NCI-H2171 (cell line): ENCODE data around the gene PDCD5.
"Not testable (repeated sequence)": the region's sequence is repeated elsewhere in the genome, so short reads cannot be mapped to it uniquely, and the experiment has no call there.

ENCODE experiments used
- DNase-seq: peaks from one replicate; lab custom pipeline; 2025; lab: John Stamatoyannopoulos, UW

PDCD5 gene

GRCh38 chr19:32580901-32581704, at the start of gene PDCD5:
PDCD5 (plus strand) TSS chr19:32581190; CDS start chr19:32581262, 72 bp downstream.
- peak; percentile 90 for DNase-seq

- no peak for DNase-seq
Observed at GRCh38 chr19:32532233-32532632, 48.8 kb upstream of the PDCD5 start.

- DNase-seq: no peak
Observed at GRCh38 chr19:32537580-32537979, 43.4 kb upstream of the PDCD5 start.

DNA sequence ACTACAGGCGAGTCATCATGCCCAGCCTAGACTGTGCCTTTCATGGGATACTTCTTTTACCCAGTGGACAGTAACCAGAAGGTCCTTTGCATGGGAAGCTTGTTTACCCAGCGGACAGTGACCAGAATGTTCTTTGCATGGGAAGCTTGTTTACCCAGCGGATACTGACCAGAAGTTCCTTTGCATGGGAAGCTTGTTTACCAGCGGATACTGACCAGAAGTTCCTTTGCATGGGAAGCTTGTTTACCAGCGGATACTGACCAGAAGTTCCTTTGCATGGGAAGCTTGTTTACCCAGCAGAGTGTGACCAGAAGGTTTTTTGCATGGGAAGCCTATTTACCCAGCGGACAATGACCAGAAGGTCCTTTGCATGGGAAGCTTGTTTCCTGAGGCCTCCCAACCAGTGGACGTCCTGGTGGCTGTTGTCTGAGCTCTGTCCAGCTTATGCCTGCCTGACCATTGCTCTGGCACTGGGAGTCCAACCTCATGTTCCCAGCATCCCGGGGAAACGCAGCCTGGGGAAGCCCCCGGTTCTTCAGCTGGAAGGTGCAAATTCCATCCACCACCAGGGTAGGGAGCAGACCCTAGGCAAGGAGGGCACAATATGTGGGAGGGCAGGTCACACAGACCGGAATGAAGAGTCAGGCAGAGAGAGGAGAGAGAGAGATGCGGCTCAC, 41.6 kb upstream of the PDCD5 start:
- no peak for DNase-seq

DNA sequence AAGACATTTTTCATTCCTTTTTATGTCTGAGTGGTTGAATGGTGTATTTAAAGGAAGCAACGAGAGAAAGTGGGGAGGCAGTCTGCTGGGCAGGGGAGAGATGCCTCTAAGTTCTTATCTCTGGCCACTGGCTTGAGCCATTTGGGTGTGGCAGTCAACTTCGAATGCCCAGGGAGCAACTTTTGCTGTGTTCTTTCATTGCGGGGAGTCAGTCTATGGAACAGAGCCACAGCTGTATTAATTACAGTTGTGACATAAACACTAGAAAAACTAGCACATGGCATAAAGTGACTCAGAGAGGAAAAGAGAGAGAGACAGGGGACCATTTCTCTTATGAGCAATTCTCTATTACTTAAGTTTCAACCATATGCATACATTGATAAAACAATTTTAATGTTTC, 40.4 kb upstream of the PDCD5 start:
- DNase-seq: no peak

GRCh38 chr19:32541376-32541775, 39.6 kb upstream of the PDCD5 start:
- not testable (repeated sequence) for DNase-seq

DNA sequence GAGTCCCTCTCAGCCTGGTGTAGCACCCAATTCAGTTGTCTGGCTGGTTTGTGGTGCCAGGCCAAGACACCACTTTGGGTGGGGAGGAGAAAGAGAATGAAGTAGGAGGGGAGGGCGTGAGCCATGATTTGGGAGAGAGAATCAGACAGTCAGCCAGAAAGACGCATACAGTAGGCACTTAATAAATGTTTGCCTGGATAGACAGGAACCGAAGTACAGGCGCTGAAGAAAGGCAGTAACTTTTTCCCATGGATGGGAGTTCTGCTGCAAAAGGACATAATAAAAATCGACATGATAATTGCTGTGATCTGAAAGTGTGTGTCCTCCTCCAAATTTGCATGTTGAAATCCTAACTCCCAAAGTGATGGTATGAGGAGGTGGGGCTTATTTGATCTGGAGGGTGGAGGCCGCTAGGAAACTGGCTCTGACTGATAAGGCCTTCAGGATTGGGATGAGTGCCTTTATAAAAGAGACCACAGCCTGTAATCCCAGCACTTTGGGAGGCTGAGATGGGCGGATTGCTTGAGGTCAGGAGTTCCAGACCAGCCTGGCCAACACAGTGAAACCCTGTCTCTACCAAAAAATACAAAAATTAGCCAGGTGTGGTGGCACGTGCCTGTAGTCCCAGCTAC, 38.4 kb upstream of the PDCD5 start:
- DNase-seq: no peak

DNA sequence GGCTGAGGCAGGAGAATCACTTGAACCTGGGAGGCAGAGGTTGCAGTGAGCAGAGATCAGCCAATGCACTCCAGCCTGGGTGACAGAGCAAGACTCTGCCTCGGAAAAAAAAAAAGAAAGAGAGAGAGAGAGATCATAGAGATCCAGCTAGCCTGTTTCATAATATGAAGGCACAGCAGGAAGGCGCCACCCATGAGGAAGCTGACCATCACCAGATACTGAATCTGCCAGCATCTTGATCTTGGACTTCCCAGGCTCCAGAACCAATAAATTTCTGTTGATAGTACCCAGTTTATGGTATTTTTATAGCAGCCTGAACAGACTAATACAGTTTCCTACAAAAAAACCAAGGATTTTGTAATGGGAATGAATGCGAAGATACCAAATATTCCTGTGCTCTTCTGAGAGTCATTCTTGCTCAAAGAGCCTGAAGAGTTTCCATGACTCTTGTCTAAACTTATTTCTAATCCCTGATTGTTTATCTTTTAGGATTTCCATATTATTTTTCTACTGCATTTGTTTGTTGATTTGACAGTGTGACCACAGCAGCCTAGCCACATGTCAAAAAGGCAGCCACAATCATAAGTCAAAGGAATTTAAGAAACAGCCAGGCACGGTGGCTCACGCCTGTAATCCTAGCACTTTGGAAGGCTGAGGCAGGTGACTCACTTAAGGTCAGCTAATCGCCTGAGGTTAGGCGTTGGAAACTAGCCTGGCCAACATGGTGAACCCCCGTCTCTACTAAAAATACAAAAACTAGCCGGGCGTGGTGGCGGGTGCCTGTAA, 37.7 kb upstream of the PDCD5 start:
- no peak for DNase-seq

DNA sequence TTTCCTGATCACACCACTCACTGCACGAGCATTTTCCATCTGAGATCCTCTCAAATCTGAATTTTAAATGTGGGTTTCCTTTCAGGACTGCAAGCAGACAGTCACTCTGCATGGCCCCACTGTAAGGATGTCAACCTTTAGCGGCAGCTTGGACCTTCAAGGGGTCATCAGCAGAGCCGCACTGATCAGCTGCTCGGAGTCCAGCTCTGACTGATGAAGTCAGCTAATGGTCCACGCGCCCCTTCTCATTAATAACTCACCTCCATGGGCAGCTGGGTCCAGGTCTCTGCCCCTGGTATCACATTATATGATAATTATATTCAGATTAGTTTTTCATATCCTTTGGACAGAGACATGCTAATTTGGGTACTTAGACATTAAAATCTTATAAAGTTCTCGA, 36.1 kb upstream of the PDCD5 start:
- DNase-seq: no peak

GRCh38 chr19:32550666-32551065, 30.3 kb upstream of the PDCD5 start:
- peak; percentile 21 for DNase-seq

GRCh38 chr19:32555786-32556185, 25.2 kb upstream of the PDCD5 start:
- no peak for DNase-seq

GRCh38 chr19:32558607-32559228, 22.3 kb upstream of the PDCD5 start:
- DNase-seq: no peak

DNA sequence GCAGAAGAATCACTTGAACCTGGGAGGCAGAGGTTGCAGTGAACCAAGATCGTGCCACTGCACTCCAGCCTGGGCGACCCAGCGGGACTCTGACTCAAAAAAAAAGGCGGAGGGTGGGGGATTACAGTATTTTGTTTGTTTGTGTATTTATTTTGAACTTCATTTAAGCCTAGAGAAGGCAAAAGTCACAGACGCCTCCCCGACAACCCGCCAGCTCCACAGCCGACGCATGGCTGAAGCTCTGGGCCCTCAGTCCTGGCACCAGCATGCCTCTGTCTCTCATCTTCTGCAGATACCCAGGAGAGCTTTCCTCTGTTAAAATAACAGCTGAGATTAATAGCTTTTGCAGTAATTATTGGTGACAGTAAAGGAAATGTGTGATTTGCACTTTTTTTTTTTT, 17.2 kb upstream of the PDCD5 start:
- DNase-seq: no peak

DNA sequence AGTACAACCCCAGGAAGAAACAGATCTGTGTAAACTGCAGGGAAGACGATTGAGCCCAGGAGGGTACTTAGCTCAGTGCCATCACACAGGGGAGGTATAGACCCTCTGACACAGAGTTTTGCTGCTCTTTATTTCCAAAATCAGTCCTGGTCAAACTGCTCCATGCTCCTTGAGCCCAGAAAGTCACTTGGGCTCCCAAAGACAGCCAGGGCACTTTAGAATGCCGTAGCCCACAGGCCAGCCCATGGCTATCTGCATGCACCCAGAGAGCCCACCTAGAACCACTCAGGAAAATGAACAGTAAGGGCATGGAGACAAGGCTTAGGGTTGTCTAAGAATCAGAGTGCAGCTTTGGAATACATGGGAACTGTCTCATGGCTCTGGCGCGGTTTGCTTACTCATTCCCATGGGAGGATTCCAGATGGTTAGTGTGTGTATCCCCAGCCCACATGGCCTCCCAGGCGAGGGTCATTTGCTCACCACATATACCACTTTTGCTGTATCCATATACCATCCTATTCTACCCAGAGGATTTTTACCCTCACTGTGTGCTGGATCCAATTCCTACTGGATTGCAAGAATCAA, 14.7 kb upstream of the PDCD5 start:
- peak; percentile 49 for DNase-seq

DNA sequence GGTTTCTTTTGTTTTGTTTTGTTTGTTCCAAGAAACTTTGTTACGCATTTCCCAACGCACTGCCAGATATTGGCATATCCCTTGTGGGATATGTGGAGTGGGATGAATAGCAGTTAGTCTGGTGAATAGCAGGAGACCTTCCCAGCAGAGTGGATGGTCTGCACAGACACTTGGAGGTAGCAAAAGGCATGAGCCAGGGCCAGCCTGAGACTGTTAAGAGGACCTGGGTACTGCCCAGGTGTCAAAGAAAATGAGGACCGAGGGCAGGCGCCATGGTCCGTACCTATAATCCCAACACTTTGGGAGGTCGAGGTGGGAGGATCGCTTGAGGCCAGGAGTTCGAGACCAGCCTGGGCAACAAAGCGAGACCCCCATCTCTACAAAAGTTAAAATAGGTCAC, 13.5 kb upstream of the PDCD5 start:
- DNase-seq: no peak

DNA sequence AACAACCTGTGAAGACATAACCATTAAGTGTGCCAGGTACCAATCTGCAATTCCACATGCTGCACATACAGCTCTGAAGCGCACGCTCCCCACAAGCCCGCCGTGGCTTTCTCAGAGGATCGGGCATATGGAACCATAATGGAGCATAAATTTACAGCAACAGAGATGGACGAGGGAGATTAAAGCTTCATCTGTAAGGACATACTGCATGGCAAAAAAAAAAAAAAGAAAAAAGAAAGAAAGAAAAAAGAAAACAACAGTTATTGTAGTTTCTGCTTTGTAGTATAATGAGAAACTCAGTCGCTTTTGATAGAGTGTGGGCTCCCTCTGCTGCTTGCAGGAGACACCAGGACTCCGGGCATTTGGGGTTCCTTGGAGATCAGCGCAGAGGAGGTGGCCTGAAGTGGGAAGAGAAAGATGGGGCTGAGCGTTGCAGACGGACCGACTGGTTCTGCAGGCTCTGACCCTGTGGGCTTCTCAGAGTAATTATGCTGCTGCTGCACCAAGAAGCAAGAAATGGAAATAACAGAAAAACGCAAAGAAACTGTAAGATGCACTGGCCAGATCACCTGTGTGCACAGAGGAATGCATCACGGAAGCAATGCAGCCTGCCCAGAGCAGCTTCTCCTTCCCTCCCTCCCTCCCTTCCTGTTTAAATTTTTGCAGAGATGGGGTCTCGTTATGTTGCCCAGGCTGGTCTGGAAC, 10.8 kb upstream of the PDCD5 start:
- peak; percentile 54 for DNase-seq

GRCh38 chr19:32571471-32572075, 9.4 kb upstream of the PDCD5 start:
- DNase-seq: not testable (repeated sequence)

GRCh38 chr19:32572700-32573491, 8.1 kb upstream of the PDCD5 start:
- DNase-seq: not testable (repeated sequence)

DNA sequence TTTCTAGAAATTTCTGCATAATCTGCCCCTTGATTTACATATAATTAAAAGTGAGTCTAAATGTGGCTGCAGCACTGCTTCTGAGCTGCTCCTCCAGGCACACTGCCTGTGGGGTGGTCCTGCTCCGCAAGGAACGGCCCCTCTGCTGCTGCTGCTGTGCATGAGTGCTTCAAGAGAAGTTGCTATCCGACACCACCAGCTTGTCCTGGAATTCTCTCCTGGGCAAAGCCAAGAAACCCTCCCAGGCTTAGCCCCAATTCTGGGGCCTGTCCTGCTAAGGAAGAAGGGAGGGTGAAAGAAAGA, 7.5 kb upstream of the PDCD5 start:
- DNase-seq: no peak

DNA sequence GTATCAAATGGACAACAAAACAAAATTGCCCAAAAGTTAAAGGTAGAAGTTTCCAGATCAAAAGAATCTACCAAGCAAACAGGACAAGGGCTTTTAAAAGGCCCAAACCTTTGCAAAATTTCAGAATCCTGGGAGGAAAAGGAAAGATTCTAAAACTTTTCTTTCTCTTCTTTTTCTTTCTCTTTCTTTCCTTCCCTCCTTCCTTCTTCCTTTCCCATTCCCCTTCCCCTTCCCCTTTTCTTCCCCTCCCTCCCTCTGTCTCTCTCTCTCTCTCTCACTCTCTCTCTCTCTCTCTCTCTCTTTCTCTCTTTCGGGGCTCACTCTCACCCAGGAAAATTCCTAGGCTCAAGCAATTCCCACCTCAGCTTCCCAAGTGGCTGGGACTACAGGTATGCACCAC, 4.2 kb upstream of the PDCD5 start:
- no peak for DNase-seq
